ENCODE measurements around the gene MYO18B.

DNA sequence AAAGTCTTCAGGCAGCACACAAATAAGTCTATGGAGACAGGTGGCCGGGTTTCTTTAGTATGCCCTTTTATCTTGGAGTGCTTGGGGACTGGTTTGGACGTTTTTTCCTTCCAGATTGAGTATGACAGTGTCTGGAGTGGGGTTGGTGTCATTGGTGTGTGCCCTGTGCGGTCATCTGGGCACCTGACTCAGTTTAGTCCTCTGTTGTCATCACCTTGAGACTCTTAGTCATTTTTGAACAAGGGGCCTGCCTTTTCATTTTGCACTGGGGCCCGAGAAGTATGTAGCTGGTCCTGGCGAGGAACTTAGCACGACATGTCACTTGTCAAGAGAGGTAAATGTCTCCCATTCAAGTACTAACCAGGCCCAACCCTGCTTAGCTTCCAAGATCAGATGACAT, 27.2 kb upstream of the MYO18B start:
- TF ChIP-seq POLR2AphosphoS5 (IDR thresholded peaks at IDR 0.05; ENCODE audit: insufficient read depth in 1 of 2, low read depth in 1 of 2) (no peak), CTCF (IDR thresholded peaks at IDR 0.05) (no peak), POLR2A (IDR thresholded peaks at IDR 0.05) (no peak)

Data from vagina (tissue), 2 donors.